NCI-H128 (cell line): ENCODE data around the gene TRIM9.

Experiments
- DNase-seq: peaks from one replicate; lab custom pipeline; 2025; ENCODE audit not compliant: unreplicated experiment; lab: John Stamatoyannopoulos, UW

The TRIM9 gene

DNA sequence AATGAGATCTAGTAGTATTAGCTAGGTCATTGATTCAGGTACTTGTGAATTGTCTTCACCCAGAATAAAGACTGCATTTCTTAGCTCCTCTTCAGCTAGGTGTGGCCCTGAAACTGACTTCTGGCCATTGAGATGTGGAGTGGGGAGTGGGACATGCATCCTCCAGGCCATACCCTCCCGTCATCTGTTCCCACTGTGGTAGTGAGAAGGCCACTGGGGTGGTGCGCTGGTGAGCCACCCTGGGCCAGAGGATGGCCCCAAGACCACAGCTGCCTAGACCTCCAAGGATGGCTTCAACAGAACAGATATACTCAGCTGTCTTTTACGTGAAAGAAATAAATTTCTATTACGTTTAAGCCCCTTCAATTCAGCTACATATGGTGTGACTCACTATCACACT, 36.5 kb downstream of the TRIM9 start:
- DNase-seq = no peak

DNA sequence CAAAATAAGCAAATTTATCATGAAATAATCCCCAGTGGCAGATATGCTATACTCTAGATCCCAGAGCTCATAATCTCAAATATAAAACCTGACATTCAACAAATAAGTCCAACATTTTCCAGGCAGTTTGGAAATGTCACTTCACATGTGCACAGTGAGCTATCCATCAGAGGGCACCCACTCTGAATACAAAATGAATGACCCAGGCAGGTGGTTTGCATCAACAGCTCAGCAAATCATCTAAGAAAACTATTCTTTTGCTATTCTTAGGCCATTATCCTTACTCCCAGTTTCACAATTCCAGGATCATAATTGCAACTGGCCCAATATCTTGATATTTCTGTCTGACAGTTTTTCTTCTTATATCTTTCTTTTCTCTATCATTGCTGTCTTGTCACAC, 38.5 kb downstream of the TRIM9 start:
- no peak for DNase-seq

DNA sequence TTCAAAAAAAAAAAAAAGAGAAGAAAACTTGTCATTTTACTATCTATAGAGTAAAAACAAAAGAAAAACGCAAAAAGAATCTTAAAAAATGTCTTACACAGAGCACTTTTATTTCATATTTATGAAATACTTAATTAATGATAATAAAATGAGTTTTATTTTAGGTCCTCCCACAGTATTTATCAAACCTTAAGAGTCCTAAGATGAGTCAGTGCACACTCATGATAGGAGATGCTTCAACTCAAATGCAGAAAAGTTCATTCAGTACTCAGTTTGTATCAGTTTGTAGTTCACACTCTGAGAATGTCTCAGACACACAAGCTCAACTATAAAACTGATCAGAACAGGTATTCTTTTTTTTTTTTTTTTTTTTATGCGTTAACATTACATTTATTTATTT, 41.7 kb downstream of the TRIM9 start:
- no peak for DNase-seq

DNA sequence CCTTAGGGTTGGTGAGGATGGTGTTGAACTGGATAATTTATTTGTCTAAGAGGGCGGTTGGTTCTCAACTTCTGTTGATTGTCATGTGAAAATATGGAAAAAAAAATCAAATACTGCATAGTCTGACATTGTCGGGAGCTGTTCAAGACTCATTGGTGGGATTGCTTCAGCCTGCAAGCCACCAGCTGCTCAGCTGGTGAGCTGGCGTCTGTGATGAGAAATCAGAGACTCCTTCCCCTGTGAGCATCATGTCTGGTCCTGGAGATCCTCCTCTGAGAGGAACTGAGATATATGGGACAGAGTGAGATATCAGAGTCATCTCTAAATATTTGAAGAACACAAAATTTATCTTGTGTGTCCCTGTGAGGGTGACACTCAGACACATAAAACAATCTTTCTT, 49.9 kb downstream of the TRIM9 start:
- DNase-seq = no peak

DNA sequence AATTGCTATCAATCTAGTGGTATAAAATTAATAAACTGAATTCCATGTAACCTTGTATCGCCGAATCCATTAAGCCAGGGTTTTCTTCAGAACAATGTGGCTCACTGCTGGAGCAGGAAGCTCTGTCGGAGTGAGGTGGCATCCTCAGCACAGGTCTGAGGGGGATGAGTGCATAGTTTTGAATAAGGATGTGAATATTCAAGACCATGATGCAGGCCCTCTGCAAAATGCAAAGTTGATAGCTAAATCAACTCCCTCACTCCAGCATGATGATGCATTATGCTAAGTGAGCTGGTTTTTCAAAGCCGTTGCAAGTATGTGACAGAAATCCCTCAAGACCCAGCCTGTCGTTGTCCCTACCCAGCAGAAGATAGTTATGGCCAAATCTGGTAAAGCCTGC, 53.0 kb downstream of the TRIM9 start:
- no peak for DNase-seq

DNA sequence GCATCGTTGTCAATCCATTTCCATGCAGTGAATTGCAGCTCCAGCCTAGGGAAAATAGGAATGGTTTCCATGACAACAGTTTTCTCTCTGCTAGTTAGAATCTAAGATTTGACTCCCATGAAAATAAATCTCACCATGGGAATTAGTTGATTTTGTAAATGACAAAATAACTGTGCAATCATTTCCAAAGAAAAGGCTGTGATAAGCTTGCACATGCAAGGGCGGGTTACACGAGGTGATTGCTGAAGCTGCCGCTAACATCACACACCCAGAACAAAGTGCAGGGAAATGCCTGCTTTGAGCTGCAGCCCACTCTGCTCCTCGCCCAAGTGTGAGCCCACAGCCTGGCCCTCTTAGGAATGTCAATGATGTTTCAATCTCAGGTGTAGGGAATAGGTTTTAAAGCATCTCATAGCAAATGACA, 53.8 kb downstream of the TRIM9 start:
- no peak for DNase-seq

DNA sequence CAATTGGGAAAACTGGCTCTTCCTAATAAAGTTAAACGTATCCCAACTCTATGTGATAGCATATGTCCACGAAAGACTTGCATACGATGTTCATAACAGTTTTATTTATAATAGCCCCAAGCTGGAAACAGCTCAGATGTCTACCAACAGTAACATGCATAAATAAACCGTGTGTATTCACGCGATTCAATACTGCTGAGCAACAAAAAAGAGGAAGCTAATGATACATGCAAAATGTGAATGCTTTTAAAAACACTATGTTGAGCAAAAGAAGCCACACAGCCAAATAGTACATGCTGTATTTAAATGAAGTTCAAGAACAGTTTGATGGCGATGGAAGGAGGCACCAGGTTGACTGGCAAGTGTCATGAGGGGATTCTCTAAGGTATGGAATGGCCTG, 55.7 kb downstream of the TRIM9 start:
- DNase-seq = no peak

DNA sequence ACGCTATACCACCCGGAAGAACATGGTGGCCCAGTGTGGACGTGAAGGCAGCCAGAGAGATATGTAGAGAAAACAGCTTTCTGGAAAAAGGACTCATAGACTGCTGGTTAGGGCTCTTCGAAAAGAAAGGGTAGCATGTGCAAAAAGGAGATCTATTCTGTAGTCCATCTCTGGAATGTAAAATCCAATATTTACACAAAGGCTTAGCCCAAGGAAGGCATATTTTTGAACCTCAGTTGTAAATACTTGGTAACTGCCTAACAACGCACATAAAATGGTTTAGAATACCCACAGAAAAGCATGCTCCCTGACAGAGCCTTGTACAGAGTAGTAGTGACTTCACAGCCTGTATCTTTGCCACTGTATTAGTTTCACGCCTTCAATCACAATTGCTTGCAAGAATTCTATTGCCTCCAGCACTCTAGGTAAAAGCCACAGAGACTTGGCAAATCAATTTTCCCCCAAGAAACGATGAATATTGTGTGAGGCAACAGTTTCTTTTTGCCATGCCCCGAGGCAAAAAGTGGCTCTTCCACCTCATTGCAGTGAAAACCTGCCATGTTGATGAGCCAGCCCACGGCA, 59.2 kb downstream of the TRIM9 start:
- DNase-seq = no peak

DNA sequence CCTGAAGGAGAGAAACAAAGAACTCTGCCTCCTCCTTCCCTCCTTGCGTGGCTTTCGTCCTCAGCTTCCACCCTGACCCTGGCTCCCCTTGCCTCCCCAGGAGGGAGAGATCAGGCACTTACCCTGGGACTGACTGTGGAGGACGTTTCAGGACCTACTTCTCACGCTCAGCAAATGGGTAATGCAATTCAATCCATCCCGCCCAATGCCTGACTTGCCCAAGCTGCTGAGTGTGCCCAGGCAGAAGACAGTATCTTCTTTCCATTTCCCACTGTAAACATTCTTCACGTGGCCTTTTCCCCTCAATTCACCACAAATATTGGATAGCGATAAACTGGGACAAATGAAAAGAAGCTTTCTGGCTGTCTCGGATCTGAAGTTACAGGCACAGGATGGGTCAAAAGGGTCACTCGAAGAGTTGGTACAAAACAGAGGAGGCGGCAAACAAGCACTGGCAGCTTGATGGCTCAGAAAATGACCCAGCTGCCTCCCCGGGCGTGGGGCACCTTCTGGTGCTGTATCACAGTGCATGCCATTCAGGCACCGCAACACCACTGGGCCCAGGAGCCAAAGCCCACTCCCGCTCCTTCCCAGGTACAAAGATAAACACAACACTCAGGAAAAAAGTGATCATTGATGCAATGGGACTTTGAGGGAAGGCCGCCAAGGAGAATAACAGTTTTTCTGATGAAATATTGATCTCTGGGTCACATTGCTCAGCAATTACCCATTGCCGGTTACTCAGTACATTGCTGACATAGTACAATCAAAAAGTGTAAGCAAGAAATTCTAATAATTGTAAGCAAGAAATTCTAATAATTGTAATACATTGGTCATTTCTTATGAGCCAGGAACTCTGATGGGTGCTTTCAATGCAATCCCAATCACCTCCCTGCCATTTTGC, 65.8 kb downstream of the TRIM9 start:
- DNase-seq = no peak

DNA sequence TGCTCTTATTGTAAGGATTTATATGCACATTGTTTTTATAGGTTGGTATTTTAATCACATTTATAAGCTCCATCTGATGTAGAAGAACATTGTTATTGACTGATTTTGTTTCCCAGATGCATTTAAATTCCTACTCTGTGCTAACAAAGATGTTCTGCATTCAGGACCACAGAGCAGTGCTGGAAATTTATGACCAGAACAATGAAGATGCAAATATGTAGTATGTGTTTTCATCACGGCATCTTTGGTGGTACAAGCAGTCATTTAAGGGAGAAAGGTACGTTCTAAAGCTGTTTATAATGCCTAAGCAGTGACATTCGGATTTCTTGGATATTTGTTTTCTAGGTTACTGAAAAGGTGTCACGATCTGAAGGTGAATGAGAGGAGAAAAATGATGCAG, 66.5 kb downstream of the TRIM9 start:
- no peak for DNase-seq

DNA sequence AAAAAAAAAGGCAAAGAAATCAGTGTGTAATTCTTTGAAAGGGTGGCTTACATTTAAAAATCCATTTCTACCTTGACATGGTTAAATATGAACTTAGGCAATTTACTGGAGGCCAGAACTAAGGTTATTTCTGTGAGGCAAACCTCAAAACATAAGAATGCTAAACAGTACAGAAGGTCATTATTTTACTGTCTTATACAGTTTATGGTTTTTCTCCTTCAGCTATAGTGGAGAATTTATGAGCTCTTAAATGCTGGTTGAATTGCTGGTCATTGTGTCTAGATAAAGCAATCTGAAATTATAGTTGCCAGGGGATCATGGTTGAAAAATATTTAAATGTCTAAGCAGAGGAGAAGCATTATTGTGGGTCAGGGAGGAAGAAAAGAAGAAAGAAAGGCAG, 70.5 kb downstream of the TRIM9 start:
- no peak for DNase-seq

DNA sequence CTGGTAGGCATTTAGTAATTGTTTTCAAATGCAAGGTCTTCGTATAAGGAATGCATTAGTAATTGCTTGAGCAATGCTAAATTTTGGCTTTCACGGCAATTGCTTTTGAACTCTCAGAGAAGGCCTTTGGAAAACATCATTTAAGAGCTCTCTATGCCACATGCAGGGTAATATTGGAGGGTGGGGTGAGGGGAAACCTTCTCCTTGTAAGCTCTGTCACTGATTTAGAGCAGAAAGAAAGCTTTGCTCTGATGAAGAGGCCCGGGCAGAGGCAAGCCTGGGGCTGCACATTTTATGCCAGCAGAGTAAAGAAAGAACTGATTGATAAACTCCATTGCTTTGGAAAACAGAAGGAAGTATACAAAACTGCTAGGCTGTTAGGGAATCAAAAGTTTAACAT, 70.9 kb downstream of the TRIM9 start:
- no peak for DNase-seq

DNA sequence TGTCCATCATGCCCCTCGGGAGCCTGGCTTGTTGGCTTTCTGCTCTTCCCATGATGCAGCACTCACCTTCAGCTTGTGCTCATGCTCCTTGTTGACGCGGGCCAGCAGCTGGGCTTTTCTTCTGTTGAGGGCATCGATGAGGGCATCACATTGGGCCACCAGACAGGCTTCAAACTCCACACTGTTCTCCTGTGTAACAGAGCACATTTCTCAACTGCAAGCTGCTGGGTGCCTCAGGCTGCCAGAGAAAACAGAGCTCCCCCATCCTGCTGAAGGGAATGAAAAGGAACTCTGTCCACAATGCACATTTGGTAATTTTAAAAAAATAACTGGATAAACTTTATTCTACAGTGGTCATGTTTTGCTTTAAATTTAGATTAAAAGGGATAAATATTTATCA, 72.1 kb downstream of the TRIM9 start:
- DNase-seq = no peak

DNA sequence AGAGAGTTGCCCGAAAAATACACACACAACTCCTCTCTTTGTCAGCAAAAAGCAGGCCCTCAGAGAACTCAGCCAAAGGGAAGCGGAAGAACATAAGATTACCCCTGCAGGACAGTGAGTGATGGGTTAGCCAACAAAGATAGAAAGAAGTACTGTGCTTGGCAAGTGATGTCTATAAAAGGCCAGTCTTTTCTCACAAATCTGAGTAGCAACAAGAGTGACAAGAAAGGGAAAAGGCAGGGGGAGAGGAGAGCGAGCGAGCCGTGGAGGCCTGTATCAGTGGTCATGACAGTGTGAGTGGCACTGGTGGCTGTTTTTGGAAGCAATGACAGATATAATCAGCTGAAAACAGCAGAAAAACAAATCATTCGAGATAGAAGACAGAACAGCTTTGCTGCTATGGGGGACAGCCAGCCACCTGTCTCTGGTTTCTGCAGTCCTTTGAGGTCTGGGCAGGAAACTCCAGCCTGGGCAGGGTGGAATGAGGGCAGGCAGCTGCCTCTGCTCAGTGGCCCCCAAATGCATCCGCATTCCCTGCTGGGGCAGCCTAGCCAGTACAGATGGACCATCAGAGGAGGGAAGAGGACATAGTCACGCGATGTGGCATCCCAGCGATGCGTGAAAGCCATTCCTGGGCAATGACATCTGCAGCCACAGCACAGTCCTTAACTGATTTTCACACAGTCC, 74.7 kb downstream of the TRIM9 start:
- no peak for DNase-seq

DNA sequence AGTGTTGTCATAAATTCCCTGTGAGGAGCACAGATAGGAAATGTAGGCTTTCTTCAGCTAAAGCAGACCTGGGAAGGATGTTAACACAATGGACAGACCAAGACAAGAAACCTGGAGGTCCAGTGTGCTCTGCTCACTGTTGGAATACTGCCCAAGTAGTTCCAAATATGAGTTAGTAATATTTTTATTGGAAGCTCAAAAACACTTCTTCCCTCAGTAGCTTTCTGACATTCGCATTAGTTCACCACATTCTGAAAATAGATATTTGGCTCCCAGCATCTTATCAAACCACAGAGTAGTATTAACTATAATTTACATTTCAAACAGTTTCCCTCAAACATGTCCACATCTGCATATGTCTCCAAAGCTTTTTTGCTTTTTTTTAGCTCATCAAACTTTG, 75.8 kb downstream of the TRIM9 start:
- DNase-seq = no peak

DNA sequence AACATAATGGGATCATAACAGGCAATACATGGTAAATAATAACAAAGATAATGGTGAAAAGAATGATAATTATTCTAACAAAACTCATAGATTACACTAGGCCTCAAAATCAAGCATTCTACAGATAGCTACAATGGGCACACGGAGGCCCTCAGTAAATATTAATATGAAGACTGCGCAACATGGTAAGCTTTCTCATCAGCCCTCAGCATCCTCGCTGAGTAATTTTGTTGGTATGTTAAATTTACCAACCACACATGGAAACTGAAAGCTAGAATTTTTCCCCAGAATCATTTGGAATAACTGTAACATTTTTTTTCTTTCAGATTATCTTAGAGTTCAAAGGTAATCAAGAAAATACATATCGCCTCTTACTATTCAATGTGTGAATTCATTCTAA, 76.4 kb downstream of the TRIM9 start:
- no peak for DNase-seq

DNA sequence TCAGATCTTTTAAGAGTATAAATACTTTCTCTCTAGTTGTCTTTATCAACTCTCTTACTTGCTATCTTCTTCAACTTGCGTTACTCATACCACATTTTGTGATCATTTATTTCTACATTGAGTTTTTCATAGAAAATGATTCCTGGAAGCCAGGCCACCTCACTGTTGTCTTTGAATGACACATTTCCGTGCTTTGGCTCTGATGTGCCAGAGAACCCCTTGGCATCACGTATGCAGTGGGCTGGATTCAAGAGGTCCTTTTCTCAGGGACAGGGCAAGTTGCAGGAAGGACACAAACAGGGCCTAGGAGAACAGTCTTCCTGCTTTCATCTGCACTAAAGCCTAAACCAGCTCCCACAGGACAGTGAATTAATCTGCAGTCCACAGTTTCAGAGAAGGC, 80.3 kb downstream of the TRIM9 start:
- DNase-seq = no peak

DNA sequence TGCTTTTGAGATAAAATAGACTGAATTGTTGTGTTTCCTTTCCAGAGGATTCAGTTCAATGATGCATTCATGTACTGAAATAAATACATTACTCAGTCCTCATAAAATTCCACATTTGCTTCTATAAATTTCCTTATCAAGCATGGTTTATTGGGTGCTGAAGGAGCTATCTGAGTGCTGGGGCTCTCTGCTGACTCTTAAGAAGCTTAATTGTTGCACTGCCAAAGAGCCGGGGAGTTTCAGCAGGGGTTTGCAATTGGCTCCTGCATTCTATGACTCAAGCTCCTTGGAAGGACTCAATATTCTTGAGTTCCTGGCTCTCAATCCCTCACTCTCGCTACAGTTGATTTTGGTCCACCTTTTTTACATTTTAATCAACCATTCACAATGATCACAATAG, 80.8 kb downstream of the TRIM9 start:
- no peak for DNase-seq

DNA sequence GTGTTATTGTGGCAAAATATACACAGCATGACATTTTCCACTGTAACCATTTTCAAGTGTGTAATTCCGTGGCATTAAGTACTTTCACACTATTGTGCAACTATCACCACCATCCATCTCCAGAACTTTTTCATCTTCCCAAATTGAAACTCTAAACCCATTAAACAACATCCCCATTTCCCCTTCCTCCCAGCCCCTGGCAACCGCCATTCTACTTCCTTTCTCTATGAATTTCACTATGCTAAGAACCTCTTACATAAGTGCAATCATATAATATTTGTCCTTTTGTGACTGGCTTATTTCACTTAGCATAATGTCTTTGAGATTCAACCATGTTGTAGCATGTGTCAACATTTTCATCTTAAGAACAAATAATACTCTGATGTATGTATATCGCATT, 82.8 kb downstream of the TRIM9 start:
- DNase-seq = no peak

DNA sequence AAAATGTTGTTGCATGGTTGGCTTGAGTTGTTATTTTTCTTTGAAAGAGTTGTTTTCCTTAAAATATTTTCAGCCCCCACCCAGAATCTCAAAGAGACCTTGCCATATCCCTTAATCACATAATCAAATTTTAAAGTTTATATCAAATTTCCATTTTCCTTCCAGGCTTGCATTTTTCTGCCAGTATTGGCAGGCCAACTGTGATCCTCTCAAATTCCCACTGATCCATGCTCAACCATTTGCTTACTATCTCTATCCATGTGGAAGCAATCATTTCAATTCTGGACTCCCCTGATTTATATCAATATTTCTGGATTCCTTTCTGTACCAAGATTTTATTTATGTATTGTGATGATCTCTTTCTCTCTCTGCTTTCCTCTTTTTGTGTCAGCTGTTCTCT, 86.5 kb downstream of the TRIM9 start:
- no peak for DNase-seq

DNA sequence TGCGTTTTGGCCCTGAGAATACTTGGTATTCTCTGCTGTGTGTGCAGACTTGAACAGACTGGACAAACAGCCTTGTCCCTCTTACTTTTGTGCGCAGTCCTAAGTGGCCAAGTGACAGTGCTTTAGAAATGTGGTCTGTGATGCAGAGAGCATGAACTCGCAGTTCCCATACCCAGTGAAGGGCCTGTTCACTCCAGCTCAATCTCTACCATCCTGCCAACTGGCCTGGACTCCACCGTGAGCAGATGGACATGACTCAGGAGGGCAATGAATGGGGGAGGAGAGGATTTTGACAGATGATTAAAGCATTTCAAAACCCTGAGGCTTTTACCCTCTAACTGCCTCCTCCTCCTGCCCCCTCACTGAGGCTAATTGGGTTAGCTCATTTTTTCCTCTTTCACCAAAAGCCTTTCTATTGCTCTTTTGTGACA, 88.1 kb downstream of the TRIM9 start:
- no peak for DNase-seq

DNA sequence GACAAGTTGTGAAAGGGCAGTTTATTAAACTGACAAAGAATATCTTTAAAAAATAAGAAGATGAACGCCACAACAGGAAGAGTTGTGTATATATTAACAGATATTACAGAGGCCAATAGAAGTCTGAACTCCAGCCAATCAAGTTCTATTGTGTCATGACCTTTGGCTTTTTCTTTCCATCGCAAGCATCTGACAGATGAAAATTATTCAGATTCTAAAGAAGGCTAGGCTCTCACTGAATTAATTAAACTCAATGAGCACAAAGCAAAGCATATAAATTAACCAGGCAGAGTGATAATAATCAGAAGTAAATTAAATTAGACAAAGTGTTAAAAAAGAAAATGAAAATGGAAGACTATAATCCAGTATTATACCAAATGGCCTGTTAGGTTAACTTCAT, 88.6 kb downstream of the TRIM9 start:
- no peak for DNase-seq
